ENCODE results near the gene NPRL2. TPM values are rescaled to one million over a fixed set of nuclear protein-coding genes. Genes with fewer than 3 reads are reported as not detected.

NPRL2 gene
- total and polyA plus RNA-seq, 2 of the 13 experiments (the other 11 are each of a cell fraction or from before 2014, with no cell fraction given), result 30.6 to 51.4 TPM

DNA sequence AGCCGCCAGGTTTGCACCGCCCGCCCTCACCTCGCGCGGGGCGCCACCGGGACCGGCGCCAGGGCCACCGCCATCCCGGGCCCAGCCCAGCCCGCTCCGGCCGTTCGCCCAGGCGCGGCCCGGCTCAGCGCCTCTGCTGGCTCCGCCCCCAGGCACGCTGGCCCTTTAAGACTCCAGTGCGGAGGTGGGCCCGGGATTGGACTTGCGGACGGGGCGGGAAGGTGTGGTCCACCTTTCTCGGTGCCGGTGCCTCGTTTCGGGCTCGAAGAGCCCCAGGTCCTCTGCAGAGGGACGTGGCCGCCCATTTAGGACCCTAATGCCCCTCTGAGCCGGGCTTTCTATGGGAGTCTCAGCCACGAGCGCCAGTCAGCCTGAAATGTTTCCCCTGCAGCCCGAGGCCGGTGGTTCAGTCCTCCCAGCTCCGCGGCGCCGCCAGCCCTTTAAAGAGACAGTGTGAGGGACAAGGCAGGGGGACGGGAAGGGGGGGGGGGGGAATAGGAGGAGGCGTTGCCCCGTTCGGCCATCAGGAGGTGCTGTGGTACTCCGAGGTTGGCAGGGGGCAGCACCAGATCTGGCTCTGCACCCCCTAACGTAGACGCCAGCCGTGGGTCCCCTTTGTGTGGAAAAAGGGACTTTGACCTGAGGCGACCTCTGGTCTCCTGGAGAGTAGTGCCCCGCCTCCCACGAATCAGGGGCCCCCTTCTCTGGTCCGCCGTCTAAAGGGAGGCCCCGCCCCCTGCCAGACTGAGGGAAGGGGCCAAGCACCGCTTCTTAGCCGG, 29.1 kb downstream of the NPRL2 start (continued):
- TF ChIP-seq, protein P1, sequence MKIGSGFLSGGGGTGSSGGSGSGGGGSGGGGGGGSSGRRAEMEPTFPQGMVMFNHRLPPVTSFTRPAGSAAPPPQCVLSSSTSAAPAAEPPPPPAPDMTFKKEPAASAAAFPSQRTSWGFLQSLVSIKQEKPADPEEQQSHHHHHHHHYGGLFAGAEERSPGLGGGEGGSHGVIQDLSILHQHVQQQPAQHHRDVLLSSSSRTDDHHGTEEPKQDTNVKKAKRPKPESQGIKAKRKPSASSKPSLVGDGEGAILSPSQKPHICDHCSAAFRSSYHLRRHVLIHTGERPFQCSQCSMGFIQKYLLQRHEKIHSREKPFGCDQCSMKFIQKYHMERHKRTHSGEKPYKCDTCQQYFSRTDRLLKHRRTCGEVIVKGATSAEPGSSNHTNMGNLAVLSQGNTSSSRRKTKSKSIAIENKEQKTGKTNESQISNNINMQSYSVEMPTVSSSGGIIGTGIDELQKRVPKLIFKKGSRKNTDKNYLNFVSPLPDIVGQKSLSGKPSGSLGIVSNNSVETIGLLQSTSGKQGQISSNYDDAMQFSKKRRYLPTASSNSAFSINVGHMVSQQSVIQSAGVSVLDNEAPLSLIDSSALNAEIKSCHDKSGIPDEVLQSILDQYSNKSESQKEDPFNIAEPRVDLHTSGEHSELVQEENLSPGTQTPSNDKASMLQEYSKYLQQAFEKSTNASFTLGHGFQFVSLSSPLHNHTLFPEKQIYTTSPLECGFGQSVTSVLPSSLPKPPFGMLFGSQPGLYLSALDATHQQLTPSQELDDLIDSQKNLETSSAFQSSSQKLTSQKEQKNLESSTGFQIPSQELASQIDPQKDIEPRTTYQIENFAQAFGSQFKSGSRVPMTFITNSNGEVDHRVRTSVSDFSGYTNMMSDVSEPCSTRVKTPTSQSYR (CRISPR knock-in tag; IDR thresholded peaks at IDR 0.05; ENCODE audit: borderline replicate concordance), result peak; percentile 50; the same call in 1 of the 2 replicates
- TF ChIP-seq ZNF768 (CRISPR knock-in tag; IDR thresholded peaks at IDR 0.05) (peak; percentile 25; the same call in 1 of the 2 replicates), SP4 (CRISPR knock-in tag; IDR thresholded peaks at IDR 0.05) (peak; percentile 91), ZBTB1 (CRISPR knock-in tag; IDR thresholded peaks at IDR 0.05; ENCODE audit: borderline replicate concordance) (no peak), ZNF773 (CRISPR knock-in tag; IDR thresholded peaks at IDR 0.05; ENCODE audit: borderline replicate concordance) (peak; percentile 27; the same call in 1 of the 2 replicates), CBFB (CRISPR knock-in tag; IDR thresholded peaks at IDR 0.05) (no peak), ZNF790 (CRISPR knock-in tag; IDR thresholded peaks at IDR 0.05; ENCODE audit: borderline replicate concordance) (no peak), ZNF724P (CRISPR knock-in tag; IDR thresholded peaks at IDR 0.05; ENCODE audit: borderline replicate concordance) (0 out of 2 replicates have a peak, but pooled peaks have one; percentile 56), ZNF782 (CRISPR knock-in tag; IDR thresholded peaks at IDR 0.05; ENCODE audit: borderline replicate concordance) (no peak), JUNB (CRISPR knock-in tag; IDR thresholded peaks at IDR 0.05; ENCODE audit: borderline replicate concordance) (no peak), PCBP1 (IDR thresholded peaks at IDR 0.05; ENCODE audit: borderline replicate concordance, low read depth, low read length) (peak; percentile 97), ZNF124 (CRISPR knock-in tag; IDR thresholded peaks at IDR 0.05) (0 out of 2 replicates have a peak, but pooled peaks have one; percentile 26), TBX2 (CRISPR knock-in tag; IDR thresholded peaks at IDR 0.05; ENCODE audit: borderline replicate concordance) (peak; percentile 24; the same call in 1 of the 2 replicates), ZC3H13 (CRISPR knock-in tag; IDR thresholded peaks at IDR 0.05) (no peak), ZNF350 (CRISPR knock-in tag; IDR thresholded peaks at IDR 0.05; ENCODE audit: borderline replicate concordance, low read depth) (peak; percentile 44), ZNF333 (CRISPR knock-in tag; IDR thresholded peaks at IDR 0.05; ENCODE audit: borderline replicate concordance) (no peak), ZNF772 (CRISPR knock-in tag; IDR thresholded peaks at IDR 0.05) (0 out of 2 replicates have a peak, but pooled peaks have one; percentile 68), CENPX (CRISPR knock-in tag; IDR thresholded peaks at IDR 0.05) (no peak)
- TF ChIP-seq, protein P2, sequence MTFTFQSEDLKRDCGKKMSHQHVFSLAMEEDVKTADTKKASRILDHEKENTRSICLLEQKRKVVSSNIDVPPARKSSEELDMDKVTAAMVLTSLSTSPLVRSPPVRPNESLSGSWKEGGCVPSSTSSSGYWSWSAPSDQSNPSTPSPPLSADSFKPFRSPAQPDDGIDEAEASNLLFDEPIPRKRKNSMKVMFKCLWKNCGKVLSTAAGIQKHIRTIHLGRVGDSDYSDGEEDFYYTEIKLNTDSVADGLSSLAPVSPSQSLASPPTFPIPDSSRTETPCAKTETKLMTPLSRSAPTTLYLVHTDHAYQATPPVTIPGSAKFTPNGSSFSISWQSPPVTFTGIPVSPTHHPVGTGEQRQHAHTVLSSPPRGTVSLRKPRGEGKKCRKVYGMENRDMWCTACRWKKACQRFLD (CRISPR knock-in tag; IDR thresholded peaks at IDR 0.05; ENCODE audit: borderline replicate concordance), result no peak
- TF ChIP-seq, protein P3, sequence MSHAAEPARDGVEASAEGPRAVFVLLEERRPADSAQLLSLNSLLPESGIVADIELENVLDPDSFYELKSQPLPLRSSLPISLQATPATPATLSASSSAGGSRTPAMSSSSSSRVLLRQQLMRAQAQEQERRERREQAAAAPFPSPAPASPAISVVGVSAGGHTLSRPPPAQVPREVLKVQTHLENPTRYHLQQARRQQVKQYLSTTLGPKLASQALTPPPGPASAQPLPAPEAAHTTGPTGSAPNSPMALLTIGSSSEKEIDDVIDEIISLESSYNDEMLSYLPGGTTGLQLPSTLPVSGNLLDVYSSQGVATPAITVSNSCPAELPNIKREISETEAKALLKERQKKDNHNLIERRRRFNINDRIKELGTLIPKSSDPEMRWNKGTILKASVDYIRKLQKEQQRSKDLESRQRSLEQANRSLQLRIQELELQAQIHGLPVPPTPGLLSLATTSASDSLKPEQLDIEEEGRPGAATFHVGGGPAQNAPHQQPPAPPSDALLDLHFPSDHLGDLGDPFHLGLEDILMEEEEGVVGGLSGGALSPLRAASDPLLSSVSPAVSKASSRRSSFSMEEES (CRISPR knock-in tag; IDR thresholded peaks at IDR 0.05), result no peak
- TF ChIP-seq, protein P4, sequence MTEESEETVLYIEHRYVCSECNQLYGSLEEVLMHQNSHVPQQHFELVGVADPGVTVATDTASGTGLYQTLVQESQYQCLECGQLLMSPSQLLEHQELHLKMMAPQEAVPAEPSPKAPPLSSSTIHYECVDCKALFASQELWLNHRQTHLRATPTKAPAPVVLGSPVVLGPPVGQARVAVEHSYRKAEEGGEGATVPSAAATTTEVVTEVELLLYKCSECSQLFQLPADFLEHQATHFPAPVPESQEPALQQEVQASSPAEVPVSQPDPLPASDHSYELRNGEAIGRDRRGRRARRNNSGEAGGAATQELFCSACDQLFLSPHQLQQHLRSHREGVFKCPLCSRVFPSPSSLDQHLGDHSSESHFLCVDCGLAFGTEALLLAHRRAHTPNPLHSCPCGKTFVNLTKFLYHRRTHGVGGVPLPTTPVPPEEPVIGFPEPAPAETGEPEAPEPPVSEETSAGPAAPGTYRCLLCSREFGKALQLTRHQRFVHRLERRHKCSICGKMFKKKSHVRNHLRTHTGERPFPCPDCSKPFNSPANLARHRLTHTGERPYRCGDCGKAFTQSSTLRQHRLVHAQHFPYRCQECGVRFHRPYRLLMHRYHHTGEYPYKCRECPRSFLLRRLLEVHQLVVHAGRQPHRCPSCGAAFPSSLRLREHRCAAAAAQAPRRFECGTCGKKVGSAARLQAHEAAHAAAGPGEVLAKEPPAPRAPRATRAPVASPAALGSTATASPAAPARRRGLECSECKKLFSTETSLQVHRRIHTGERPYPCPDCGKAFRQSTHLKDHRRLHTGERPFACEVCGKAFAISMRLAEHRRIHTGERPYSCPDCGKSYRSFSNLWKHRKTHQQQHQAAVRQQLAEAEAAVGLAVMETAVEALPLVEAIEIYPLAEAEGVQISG (CRISPR knock-in tag; IDR thresholded peaks at IDR 0.05), result peak; percentile 53; the same call in 1 of the 2 replicates

All from HepG2 (cell line).